HG02885 (cell line): ENCODE results near the gene RMDN3.

ENCODE experiments used
- ATAC-seq: cut with Tn5 transposase; IDR thresholded peaks from one replicate; pipeline ENCODE4 v1.9.1; 2021; ENCODE audit warnings: mild to moderate bottlenecking; ENCODE audit not compliant: unreplicated experiment, poor library complexity

RMDN3 gene

DNA sequence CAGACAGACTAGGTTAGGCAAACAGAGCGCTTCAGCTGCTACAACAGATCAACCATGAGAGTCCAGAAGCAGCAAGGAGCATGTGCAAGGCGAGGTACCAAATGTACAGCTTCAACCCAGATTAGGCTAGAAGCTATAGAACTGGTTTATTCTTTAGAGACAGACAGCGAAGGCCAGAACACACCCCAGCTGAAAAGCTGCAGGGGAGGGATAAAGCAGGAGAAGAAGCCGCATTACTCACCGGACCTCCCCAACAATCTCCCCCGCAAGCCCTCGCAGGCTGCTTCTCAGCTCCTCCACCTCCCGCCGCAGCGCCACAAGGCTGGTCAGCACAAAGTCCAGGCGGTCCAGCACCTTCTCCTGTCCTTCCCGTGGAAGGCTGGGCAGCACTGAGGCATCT, 3.3 kb downstream of the RMDN3 start:
- no peak for ATAC-seq

DNA sequence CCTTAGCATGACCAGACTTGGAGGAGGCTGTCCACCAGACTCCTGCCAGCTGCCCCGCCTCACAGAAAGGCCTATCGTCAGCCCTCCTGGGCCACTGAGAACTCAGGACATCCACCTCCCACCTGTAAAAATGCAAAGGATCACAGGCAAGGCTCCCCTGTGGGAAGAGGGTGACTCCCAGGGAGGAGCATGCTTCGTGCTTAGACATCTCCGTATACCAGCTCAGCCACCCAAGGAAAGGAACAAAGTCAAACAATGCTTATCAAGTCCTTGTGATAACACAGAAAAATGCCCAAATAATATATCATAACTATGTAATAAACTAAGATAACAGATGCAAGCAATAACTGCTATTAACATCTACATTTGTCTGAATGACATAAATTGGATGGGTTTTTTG, 4.2 kb downstream of the RMDN3 start:
- ATAC-seq: no peak

DNA sequence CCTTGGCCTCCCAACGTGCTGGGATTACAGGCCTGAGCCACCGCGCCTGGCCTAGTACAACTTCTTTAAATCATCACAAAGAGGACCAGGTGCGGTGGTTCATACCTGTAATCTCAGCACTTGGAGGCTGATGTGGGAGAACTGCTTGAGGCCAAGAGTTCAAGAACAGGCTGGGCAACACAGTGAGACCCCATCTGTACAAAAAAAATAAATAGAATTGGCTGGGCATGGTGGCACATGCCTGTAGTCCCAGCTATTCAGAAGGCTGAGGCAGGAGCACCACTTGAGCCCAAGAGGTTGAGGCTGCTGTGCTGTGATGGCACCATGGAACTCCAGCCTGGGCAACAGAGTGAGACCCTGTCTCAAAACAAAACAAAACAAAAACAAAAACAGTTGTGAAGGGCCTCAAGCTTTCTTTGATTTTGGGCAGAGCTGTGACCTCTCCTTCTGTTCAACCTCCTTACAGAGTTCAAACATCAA, 5.9 kb downstream of the RMDN3 start:
- no peak for ATAC-seq

DNA sequence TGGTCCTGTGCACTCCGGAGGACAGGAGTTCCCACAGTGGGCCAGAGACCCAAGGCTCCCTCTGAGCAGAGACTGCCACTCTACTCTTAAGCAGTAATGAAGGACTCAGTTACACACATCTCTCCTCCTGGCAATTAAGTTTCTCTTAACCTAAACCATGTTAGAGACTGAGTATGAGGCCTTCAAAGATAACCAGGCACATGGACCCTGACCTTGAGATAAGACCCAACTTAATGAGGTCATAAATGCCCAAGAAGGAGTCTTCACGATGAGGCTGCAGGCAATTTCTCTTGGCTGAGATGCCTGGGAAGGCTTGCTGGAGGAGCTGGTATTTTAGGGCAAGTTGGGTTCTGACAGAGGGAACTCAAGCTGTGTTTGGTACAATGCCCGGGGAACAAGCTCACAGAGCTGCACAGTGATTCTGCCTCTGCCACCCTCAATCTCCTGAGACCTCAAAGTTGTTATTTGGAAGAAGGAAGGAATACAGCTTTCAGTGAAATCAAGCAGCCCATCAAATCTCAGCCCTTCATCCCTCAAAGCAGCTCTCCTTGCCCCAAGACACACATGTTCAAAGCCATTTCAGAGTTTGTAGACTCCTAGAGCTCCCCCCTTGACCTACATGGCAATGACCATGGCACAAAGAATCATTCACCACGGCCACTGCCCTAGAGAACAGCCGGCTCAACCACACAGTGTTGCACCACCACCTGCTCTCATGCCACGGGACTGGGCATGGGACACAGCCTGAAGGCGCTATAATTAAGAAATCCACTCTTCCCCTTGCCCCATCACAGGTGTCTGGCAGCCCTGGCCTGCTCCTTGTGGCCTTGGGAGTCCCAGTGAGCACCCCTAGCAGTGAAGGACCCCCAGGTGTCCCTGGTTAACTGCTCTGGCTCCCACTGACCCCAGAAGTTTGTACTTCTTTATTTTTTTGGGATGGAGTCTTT, 7.1 kb downstream of the RMDN3 start:
- ATAC-seq: no peak

DNA sequence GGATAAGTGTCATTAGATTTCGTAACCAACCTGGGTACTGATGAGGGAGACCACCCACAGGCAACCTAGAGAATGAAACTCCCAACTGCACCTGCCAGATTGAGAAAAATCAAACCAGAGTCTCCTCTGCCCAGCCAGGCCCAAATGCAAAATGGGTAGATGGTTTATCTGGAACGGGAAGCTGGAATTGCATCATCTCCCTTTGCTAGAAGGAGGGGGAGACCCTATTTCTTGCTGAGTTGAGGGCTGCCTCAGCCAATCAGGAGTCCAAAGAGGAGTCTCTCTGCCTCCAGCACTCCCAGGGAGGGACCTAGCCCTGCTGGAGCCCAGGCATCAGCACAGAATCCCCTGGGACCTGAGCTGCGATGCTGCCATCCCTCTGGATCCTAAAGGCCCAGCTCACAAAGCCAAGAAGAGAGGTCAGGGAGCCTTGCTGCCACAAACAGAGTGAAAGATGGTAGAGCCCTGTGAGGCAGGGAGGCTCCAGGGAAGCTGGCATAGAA, 8.1 kb downstream of the RMDN3 start:
- no peak for ATAC-seq

DNA sequence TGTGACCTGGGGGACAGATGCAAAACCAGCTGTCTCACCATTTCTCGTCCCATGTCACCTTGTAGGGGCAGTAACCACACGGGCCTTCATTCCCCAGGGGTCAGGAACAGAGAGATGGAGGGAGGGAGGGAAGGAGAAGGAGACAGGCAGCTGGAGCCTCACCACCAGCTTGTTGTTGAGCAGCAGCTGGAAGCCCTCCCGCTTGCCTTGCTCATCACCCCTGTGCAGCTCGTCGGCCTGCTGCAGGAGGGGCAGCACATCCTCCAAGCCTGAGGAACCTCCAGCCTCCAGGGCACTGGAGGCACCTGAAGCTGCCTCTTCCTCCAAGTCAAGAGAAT, 10.3 kb downstream of the RMDN3 start:
- ATAC-seq: no peak

DNA sequence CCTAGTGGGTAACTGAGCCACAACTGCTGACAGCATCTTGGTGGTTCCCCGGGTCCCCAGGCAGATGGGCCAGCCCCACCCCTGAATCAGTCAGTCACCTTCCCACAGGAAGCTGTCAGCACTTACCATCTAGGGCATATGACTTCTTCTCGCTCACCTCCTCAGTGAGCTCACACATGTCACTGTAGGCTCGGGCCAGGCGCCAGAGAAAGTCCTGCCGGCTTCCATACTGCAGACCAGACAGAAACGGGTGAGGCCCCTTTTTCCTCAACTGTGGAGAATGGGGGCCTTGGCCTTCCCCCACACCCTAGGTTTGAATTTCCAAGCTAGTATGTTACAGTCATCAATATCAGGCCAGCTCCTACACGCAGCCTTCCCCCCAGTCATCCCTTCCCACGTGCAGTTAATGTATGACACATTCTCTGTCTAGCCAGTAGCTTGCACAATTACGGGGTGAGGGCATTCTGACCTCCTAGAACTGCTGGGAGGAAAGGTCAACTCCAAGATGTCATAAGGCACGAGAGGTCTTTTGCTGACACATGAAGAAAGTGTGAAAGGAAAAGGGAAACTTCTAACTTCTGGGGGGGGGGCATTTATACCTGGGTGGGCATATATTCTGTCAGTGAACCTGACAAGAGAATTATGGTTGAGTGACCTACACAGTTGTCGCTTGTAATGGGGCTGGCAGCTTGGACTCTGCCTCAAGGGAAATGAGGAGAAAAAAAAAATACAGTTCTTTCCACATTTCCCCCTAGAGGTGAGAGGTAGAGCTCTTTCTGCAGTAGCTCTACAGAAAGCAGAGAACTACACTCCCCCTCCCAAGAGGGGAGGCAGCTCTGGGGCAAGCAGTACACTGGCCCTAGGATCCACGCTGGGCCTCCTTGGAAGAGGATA, 10.9 kb downstream of the RMDN3 start:
- ATAC-seq: no peak

DNA sequence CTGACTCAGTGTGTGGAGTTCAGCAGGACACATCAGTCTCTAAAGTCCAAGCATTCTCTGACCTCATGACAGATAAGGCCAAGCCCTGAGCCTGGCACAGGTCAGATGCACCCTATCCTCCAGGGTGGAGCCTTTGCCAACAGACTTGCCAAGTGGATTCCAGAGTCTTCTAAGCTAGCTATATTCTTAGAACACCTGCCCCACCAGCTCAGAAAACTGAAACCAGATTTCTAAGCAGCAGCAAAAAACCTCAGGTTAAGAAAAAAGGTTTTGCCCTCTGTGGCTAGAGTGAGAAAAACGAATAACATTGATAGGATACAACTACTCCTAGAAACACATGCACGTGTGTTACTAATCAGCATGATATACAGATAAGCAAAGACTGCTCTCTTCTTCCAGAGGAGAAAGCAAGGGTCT, 11.6 kb downstream of the RMDN3 start:
- ATAC-seq: no peak

DNA sequence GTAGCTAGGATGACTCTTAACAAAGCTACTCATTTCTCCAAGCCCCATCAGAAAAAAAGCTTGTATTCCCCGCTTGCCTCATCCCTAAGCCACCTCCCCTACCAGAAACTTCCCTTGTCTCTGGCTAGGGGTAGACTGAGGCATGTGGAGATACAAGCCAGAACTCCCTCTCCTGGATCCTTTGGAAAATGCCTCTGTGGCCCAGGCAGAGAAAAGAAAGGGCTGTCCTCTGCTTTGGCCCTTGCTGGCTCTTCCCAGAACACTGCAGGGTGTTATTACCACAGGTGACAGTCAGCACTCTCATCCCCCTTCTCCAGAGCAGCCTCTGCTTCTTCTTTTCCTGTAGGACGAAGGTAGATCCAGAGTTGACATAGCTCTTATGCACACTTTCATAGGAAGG, 15.2 kb downstream of the RMDN3 start:
- no peak for ATAC-seq

DNA sequence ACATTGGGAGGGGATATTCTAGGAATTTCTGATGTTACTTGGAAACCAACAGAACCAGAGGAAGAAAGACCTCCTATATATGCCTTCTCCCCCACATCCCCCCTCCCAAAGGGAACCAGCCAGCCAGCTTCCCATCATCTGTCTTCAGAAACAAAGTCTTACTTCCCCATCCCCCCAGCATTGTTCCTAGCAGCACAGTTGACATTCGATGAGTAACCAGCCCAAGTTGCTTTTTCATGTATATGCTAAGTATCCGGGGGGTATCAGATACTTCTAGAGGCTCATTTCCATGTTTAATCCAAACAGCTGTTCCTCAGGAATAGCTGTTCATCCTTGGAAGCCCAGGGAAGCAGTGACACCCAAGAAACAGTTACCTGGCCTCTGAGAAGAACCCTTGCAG, 16.0 kb downstream of the RMDN3 start:
- no peak for ATAC-seq

DNA sequence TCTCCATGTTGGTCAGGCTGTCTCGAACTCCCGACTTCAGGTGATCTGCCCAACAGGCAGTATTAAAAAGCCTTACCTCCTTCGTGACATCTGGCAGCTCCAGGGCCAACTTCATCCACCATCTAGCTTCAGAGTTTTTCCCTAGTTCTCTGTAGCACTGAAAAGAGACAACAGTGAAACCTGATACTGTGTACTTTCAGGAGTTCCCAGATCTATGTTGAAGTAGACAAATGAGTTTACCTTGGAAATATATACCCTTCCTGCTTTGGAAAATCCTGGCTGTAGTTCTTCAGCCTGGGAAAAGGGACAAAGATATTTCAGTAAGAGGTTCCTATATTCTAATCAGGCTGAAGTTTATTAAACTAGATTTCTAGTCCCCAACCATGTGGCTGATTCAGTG, 18.0 kb downstream of the RMDN3 start:
- ATAC-seq: no peak

DNA sequence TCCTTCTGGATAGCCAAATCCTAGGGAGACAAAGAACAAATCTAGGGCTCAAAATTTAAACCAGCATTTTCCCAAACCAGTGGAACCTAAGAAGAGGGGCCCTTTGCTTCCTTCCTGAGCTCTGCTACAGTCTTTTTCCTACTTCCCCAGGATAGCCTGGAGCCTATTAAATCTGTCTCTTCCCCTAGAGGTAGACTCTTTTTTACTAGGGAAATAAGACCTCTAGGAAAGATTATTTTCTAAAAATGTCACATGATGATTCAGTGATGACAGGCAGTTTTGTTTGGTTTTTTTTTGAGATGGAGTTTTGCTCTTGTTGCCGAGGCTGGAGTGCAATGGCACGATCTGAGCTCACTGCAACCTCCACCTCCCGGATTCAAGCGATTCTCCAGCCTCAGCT, 18.5 kb downstream of the RMDN3 start:
- no peak for ATAC-seq

DNA sequence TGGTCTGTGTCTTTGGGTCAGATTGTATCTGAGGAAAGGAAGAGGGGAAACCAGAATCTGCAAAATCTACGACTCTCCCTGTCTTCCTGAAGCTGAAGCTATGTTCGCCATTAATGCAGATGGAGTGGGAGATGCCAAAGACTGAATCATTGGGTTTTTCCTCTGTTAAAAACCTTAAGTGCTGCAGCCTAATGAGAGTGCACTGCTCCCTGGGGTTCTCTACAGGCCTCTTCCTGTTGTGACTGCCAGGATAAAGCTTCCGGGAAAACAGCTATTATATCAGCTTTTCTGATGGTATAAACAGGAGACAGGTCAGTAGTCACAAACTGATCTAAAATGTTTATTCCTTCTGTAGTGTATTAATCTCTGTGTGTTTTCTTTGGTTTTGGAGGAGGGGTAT, 24.0 kb downstream of the RMDN3 start:
- no peak for ATAC-seq

DNA sequence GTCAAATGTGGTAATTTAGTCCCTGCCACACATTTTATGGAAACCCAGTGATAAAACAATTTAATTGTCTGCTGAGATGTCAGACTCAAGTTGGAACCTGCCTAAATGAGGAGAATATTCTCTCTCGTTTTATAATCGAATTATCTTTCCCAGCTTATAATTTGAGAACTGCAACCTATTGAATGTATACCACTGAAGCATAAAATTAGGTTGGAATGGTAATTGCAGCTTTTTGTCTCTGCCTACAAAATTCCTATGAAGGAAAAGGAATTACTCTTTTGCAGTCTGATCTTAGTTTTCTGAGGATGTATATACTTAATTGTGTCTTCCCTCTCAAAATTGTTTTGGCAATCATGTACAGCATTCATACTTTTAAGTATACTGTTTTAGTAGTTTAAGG, 31.1 kb downstream of the RMDN3 start:
- no peak for ATAC-seq

DNA sequence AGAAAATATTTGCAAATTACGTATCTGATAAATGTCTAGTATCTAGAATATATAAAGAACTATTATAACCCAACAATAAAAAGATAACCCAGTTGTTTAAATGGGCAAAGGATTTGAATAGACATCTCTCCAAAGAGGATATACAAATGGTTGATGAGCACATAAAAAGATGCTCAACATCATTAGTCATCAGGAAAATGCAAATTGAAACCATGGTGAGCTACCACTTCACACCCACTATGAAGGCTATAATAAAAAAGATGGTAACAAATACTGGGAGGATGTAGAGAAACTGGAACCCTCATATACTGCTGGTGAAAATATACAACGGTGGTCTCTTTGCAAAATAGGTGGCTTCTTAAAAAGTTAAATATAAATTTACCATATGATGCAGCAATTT, 32.1 kb downstream of the RMDN3 start:
- ATAC-seq: no peak

DNA sequence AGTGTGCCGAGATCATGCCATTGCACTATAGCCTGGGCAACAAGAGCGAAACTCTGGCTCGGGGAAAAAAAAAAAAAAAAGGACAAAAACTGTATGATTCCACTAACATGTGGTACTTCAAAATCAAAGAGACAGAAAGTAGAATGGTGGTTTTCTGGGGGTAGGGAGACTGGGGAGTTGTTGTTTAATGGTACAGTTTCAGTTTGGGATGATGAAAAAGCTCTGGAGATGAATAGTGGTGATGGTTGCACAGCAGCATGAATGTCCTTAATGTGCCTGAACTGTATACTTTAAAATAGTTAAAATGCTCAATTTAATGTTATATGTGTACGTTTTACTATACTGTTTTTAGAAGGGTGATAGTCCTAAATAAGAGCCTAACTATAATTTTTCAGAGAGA, 32.7 kb downstream of the RMDN3 start:
- no peak for ATAC-seq

DNA sequence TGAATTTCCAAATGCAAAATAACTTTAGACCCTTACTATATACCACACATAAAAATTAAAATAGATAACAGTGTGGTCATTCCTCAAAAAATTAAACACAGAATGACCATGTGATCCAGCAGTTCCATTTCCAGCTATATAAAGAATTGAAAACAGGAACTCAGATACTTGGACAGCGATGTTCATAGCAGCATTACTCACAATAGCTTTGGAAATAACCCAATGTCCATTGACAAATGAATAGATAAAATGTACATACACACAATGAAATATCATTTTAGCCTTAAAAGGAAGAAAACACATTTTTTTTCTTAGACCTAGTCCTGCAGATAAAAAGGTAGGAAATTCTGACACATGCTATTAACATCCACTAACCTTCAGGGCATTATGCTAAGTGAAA, 33.4 kb downstream of the RMDN3 start:
- no peak for ATAC-seq

DNA sequence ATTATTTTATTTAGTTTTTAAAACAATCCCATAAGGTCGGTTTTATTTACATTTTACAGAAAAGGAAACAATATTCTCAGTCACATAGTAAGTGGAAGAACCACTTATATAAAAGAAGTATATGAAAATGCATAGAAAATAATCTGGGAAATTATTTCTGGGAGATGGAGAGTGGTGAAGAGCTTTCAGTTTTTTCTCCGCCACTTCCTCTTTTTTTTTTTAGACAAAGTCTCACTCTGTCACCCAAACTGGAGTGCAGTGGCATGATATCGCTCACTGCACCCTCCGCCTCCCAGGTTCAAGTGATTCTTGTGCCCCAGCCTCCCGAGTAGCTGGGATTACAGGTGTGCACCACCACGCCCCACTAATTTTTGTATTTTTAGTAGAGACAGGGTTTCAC, 38.9 kb downstream of the RMDN3 start:
- no peak for ATAC-seq

DNA sequence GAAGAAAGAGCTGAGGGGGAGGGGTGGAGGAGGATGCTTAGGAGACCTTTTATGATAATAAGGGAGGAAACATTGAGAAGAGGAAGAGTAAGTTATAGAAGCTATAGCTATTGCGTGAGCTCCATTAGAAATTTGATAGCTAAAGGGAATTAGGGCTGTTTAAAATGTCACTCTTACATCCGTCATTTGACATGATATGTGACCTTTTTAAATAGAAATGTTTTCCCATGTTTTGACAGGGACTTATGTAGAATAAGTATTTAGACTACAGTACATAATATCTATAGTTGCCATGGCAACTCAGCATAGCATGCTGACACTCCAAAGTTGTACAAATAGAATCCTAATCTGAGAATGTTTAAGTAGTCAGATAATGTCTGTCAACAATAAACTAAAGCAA, 40.9 kb downstream of the RMDN3 start:
- no peak for ATAC-seq

DNA sequence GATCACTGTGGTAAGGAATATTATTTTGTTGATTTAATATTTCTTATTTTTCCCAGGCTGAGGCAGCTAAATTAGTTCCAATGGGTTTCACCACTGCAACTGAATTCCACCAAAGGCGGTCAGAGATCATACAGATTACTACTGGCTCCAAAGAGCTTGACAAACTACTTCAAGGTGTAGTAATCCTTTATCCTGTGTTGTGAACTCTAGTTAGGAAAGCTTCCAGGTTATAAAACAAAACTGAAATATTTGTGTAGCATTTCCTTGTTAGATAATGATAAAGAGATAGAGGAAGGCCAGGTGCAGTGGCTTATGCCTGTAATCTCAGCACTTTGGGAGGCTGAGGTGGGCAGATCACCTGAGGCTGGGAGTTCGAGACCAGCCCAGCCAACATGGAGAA, 48.9 kb downstream of the RMDN3 start:
- ATAC-seq: no peak

DNA sequence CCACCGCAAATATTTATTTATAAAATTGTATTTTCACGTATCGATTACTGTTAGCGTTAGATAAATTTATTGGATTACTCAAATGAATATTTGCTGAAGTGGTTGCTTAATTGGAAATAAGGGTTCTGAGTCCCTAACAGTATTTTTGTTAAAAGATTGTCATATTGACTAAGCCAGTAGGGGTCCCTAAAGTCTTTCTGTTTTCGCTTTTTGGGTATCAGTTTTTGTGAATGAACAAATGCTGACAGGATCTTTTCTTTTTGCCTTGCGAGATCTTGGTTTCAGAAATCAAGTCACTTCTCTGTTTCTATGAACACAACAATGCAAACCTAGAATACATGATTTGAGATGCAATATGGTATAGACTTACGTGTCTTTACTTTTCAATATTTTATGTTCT, 53.0 kb downstream of the RMDN3 start:
- no peak for ATAC-seq
